GM12878 (cell line): ENCODE data around the gene MACROD2. TPM values are rescaled to one million over a fixed set of nuclear protein-coding genes. Genes with fewer than 3 reads are reported as not detected.

ENCODE experiments used
- ATAC-seq: fragments of 200-7000 bp; cut with Tn5 transposase; 3 replicates; pipeline ENCODE4 v1.9.1; 2020; ENCODE audit warnings: mild to moderate bottlenecking, moderate library complexity
- BruUV-seq: library from RNA; stranded (reverse); fragments of 400-500 nt; replicated peaks from 2 replicates; lab custom pipeline; 2021; lab: Mats Ljungman, UMichigan
- CTCF ChIA-PET: fragments of 300-600 bp; sonication (Branson Sonifier 250); formaldehyde crosslinking; extraction: SDS; loops from one replicate; lab custom pipeline; 2021; ENCODE audit warnings: inconsistent platforms; lab: Yijun Ruan, JAX
- POLR2A ChIA-PET: fragments of 350-600 bp; formaldehyde crosslinking; extraction: SDS; loops from one replicate; lab custom pipeline; 2021; ENCODE audit warnings: inconsistent platforms; lab: Charles Lee
- RAD21 ChIA-PET: fragments of 300-600 bp; sonication (Branson Sonifier 250); formaldehyde crosslinking; loops from one replicate; lab custom pipeline; 2023; ENCODE audit warnings: antibody characterized with exemption; ENCODE audit not compliant: unreplicated experiment; lab: Charles Lee
- SMC1A ChIA-PET: fragments of 300-600 bp; sonication (Branson Sonifier 250); formaldehyde crosslinking; loops from one replicate; lab custom pipeline; 2023; ENCODE audit not compliant: unreplicated experiment, uncharacterized antibody; lab: Charles Lee
- DNase-seq: peaks from one replicate; pipeline ENCODE4 v3.0.0-alpha.2; 2011; ENCODE audit warnings: low read depth, low spot score
- FAIRE-seq: peaks from 3 replicates; lab custom pipeline; 2011; peaks lifted over from hg19 to GRCh38; lab: Jason Lieb, UNC
- H2AFZ ChIP-seq: 2 replicates; pipeline ENCODE4 v1.6.0; 2011; ENCODE audit warnings: low read depth, low read length, control low read depth; ENCODE audit not compliant: control insufficient read depth
- H3K27ac ChIP-seq: 2 replicates; pipeline ENCODE4 v1.5.1; 2011; ENCODE audit warnings: control low read depth; ENCODE audit not compliant: control insufficient read depth, insufficient read depth
- H3K27me3 ChIP-seq, 2 experiments: replicated peaks in 1 of 2; 2 replicates each; pipeline versions ENCODE4 v1.6.0 to v1.6.1; 2011; ENCODE audit warnings: low read length in 1 of 2; ENCODE audit not compliant: control insufficient read depth in 2 of 2, insufficient read depth in 2 of 2
- H3K36me3 ChIP-seq, 2 experiments: 2 replicates each; pipeline ENCODE4 v1.5.1; 2011; ENCODE audit warnings: low read length in 1 of 2; ENCODE audit not compliant: control insufficient read depth in 2 of 2, insufficient read depth in 2 of 2
- H3K4me1 ChIP-seq: 2 replicates; pipeline ENCODE4 v1.6.1; 2011; ENCODE audit warnings: mild to moderate bottlenecking, low read length, moderate library complexity, mixed read lengths; ENCODE audit not compliant: control insufficient read depth, insufficient read depth
- H3K4me2 ChIP-seq: 2 replicates; pipeline ENCODE4 v1.6.0; 2011; ENCODE audit warnings: control low read depth; ENCODE audit not compliant: control insufficient read depth, insufficient read depth
- H3K4me3 ChIP-seq: fragments of 200-600 bp; sonication (generic); 2 replicates; pipeline ENCODE4 v1.5.1; 2016
- H3K79me2 ChIP-seq: 2 replicates; pipeline ENCODE4 v1.6.0; 2011; ENCODE audit warnings: low read length; ENCODE audit not compliant: control insufficient read depth, insufficient read depth
- H3K9ac ChIP-seq: 2 replicates; pipeline ENCODE4 v1.8.0; 2011; ENCODE audit warnings: low read length, control low read depth, mixed read lengths; ENCODE audit not compliant: control insufficient read depth, insufficient read depth
- H3K9me3 ChIP-seq: replicated peaks from 3 replicates; pipeline ENCODE4 v1.5.1; 2011; ENCODE audit warnings: mild to moderate bottlenecking, low read length; ENCODE audit not compliant: control insufficient read depth, insufficient read depth
- H4K20me1 ChIP-seq: 2 replicates; pipeline ENCODE4 v1.6.0; 2011; ENCODE audit not compliant: control insufficient read depth, insufficient read depth
- CBX3 ChIP-seq: fragments of 200-600 bp; sonication (generic); IDR thresholded peaks from 2 replicates; pipeline ENCODE4 v1.6.1; 2016; ENCODE audit warnings: low read depth, borderline replicate concordance
- WGBS: methylation state at CpG from one replicate; pipeline ENCODE4 v1.1.6; 2016; ENCODE audit warnings: low lambda C conversion rate; ENCODE audit not compliant: insufficient replicate concordance, insufficient coverage; ENCODE audit errors: missing lambda C conversion rate; 5-methylcytosine and 5-hydroxymethylcytosine counted together
- in situ Hi-C: fragments of 300-500 bp; cut with MboI; formaldehyde crosslinking; loops from 9 replicates; pipeline ENCODE4 v1.14.3; 2018; ENCODE audit warnings: mixed read lengths
- intact Hi-C: fragments of 100-400 bp; cut with micrococcal nuclease; formaldehyde crosslinking; loops from one replicate; pipeline ENCODE4 v1.14.2; 2022; ENCODE audit not compliant: unreplicated experiment
- polyA plus RNA-seq, 11 experiments: library from polyadenylated mRNA; depleted of rRNA in 4 of 11; unstranded in 6 of 11; stranded (reverse) in 5 of 11; fragments of >200 nt; fragmentation: Nextera tagmentation in 4 of 11; fragmentation: Illumina TruSeq in 1 of 11; extraction: Ambion mirVana in 4 of 11; extraction: Trizol in 1 of 11; gene quantifications; 1 replicate in 1 of 11; 2 replicates in 10 of 11; pipeline versions ENCODE4 v1.2.1 to v1.2.3, GENCODE V29; 2011 to 2016; ENCODE audit warnings: inconsistent platforms in 2 of 11, missing spikeins in 2 of 11, low read depth in 1 of 11
- total RNA-seq, 4 experiments: library from RNA; depleted of rRNA in 3 of 4; stranded (reverse); fragments of >200 nt in 3 of 4; fragmentation: Illumina TruSeq in 1 of 4; extraction: Trizol in 1 of 4; gene quantifications; 2 replicates each; pipeline versions ENCODE4 v1.2.1 to v1.2.3, GENCODE V29; 2013 to 2021
- TF ChIP-seq, protein P1 (sequence below): fragments of 450-650 bp; IDR thresholded peaks from 2 replicates; pipeline ENCODE4 v1.6.1; 2016; ENCODE audit warnings: mild to moderate bottlenecking
- TF ChIP-seq, protein P2 (sequence below): IDR thresholded peaks from 2 replicates; pipeline ENCODE4 v1.6.1; 2011; ENCODE audit warnings: borderline replicate concordance, low read depth, mild to moderate bottlenecking, moderate library complexity, low read length; ENCODE audit not compliant: insufficient read depth, poor library complexity, severe bottlenecking
- TF ChIP-seq, protein P3 (sequence below): fragments of 450-650 bp; IDR thresholded peaks from 2 replicates; pipeline ENCODE4 v1.6.1; 2018; ENCODE audit warnings: mild to moderate bottlenecking, low read depth, moderate library complexity; ENCODE audit not compliant: partially characterized antibody

The MACROD2 gene
- total and polyA plus RNA-seq, 10 of the 15 experiments (the other 5 are each of a cell fraction or from before 2014, with no cell fraction given): 1.1 to 21.5 (median 2.2) TPM

DNA sequence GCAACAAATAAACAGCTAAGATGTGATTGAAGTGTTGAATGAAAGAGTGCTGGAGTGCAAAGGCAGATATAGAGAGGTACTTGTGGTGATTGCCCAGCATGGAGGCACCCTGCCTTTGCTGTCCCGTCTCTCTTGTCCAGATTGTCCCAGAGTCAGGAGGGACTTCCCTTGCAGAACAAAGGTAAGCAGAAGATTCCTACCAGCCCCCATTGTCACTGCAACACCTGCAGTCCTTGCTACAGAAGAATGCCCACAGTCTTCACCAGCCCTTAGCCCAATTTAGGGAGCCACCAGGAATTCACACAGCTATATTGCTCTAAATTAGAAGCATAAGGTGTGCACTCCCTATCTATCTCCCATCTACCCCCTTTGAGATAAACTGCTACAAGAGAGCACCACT lies 2086.1 kb downstream of the MACROD2 start:
- POLR2A ChIA-PET: no interaction called here
- H3K27ac ChIP-seq: no peak overlapping the region
- RAD21 ChIA-PET: no interaction called here
- no TSS peak for BruUV-seq
- H4K20me1 ChIP-seq: no peaks in the 10 kb centered on the region
- ATAC-seq (no peak), FAIRE-seq (no peak), DNase-seq (no peak)
- H3K4me3 ChIP-seq: no peak overlapping the region
- SMC1A ChIA-PET: no interaction called here
- no peaks in the 10 kb centered on the region; the same call in 1 of the 2 replicates for H3K4me1 ChIP-seq
- H2AFZ ChIP-seq: no peak overlapping the region
- H3K27me3 ChIP-seq: no peaks in the 10 kb centered on the region
- H3K9ac ChIP-seq: no peak overlapping the region
- CTCF ChIA-PET: no interaction called here
- in situ Hi-C loops (no loop called here), intact Hi-C loops (no loop called here)
- TF ChIP-seq CBX3: no peak
- TF ChIP-seq, protein P1, sequence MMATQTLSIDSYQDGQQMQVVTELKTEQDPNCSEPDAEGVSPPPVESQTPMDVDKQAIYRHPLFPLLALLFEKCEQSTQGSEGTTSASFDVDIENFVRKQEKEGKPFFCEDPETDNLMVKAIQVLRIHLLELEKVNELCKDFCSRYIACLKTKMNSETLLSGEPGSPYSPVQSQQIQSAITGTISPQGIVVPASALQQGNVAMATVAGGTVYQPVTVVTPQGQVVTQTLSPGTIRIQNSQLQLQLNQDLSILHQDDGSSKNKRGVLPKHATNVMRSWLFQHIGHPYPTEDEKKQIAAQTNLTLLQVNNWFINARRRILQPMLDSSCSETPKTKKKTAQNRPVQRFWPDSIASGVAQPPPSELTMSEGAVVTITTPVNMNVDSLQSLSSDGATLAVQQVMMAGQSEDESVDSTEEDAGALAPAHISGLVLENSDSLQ: no peak
- TF ChIP-seq, protein P2, sequence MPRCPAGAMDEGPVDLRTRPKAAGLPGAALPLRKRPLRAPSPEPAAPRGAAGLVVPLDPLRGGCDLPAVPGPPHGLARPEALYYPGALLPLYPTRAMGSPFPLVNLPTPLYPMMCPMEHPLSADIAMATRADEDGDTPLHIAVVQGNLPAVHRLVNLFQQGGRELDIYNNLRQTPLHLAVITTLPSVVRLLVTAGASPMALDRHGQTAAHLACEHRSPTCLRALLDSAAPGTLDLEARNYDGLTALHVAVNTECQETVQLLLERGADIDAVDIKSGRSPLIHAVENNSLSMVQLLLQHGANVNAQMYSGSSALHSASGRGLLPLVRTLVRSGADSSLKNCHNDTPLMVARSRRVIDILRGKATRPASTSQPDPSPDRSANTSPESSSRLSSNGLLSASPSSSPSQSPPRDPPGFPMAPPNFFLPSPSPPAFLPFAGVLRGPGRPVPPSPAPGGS: no peak
- TF ChIP-seq, protein P3, sequence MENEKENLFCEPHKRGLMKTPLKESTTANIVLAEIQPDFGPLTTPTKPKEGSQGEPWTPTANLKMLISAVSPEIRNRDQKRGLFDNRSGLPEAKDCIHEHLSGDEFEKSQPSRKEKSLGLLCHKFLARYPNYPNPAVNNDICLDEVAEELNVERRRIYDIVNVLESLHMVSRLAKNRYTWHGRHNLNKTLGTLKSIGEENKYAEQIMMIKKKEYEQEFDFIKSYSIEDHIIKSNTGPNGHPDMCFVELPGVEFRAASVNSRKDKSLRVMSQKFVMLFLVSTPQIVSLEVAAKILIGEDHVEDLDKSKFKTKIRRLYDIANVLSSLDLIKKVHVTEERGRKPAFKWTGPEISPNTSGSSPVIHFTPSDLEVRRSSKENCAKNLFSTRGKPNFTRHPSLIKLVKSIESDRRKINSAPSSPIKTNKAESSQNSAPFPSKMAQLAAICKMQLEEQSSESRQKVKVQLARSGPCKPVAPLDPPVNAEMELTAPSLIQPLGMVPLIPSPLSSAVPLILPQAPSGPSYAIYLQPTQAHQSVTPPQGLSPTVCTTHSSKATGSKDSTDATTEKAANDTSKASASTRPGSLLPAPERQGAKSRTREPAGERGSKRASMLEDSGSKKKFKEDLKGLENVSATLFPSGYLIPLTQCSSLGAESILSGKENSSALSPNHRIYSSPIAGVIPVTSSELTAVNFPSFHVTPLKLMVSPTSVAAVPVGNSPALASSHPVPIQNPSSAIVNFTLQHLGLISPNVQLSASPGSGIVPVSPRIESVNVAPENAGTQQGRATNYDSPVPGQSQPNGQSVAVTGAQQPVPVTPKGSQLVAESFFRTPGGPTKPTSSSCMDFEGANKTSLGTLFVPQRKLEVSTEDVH: no peak
- H3K79me2 ChIP-seq: no peaks in the 10 kb centered on the region
- no peaks in the 10 kb centered on the region for H3K36me3 ChIP-seq
- H3K9me3 ChIP-seq: peaks cover 1% of the 10 kb centered on the region; the same call in 2 of the 3 replicates
- WGBS: 87% methylated on average over 1 of the region's 1 CpG
- no peak overlapping the region for H3K4me2 ChIP-seq
